OCI-LY7 (cell line): ENCODE results near the gene TRABD2B.

Experiments used
- CTCF ChIP-seq: fragments of 200-600 bp; sonication (generic); conservative IDR thresholded peaks from 2 replicates; pipeline ENCODE4 v1.5.1; 2014; ENCODE audit warnings: mild to moderate bottlenecking, antibody characterized with exemption, low read length, moderate library complexity, mixed read lengths
- EZH2phosphoT487 ChIP-seq: fragments of 200-600 bp; sonication (generic); IDR thresholded peaks from 2 replicates; pipeline ENCODE4 v1.6.1; 2018; ENCODE audit warnings: low read depth, borderline replicate concordance, mild to moderate bottlenecking, mixed run types, antibody characterized with exemption, low read length, moderate library complexity, mixed read lengths

GRCh38 chr1:47803815-47804501, 193.2 kb downstream of the TRABD2B start:
- no peak for TF ChIP-seq CTCF
- no peak for TF ChIP-seq EZH2phosphoT487
